ENCODE measurements around the gene P3R3URF.

P3R3URF gene

GRCh38 chr1:46131712-46132528 is 44.4 kb downstream of the P3R3URF start:
- DNase-seq: peak; percentile 37 to 45

DNA sequence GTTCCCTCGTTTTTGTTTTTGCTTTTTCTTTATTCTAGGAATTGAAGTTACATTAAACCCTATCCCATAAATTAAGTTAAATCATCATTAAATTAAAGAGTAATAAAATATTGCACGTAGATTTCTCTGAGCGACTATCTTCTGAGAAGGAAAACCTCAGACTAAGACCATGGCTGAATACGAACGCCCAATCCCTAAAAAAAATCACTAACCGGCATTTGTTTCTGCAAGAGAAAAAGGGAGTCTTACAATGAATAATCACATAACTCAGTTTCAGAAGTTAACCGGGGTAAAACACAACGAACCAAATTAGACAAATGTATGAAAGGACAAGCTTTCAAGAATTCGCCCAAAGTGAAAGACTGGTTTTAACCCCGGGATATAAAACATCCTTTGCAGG is 45.2 kb downstream of the P3R3URF start:
- DNase-seq: no peak

GRCh38 chr1:46130606-46131005 is 45.7 kb downstream of the P3R3URF start:
- DNase-seq: no peak

- no peak for DNase-seq
These were observed 46.2 kb downstream of the P3R3URF start for GRCh38 chr1:46130121-46130520.

DNA sequence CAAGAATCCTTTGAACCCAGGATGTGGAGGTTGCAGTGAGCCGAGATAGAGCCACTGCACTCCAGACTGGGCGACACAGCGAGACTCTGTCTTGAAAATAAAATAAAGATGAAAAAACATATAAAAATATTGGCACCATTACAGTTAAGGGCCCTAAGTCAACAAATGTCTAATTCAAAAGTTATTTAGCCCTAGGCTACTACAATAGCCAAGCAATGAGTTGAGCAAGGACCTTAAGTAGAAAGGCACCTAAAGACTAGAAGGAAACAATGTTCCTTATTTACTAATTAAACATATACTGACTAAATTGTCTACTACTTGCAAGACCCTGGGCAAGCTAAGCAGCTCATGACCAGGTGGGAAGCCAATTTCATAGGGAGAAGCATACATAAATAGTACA is 47.9 kb downstream of the P3R3URF start:
- DNase-seq: no peak
